IMR-90 (cell line): ENCODE results near the gene RNF40. TPM values are rescaled to one million over a fixed set of nuclear protein-coding genes. Genes with fewer than 3 reads are reported as not detected.

ENCODE experiments used
- ATAC-seq: fragments of 200-7000 bp; cut with Tn5 transposase; 2 replicates; pipeline ENCODE4 v1.9.1; 2020; ENCODE audit warnings: low read depth, mild to moderate bottlenecking, moderate library complexity
- BruUV-seq: library from RNA; stranded (reverse); fragments of 400-500 nt; replicated peaks from 2 replicates; lab custom pipeline; 2021; lab: Mats Ljungman, UMichigan
- CTCF ChIA-PET: fragments of 300-600 bp; formaldehyde crosslinking; extraction: SDS; loops from one replicate; lab custom pipeline; 2021; ENCODE audit warnings: antibody characterized with exemption; lab: Yijun Ruan, JAX
- POLR2A ChIA-PET: fragments of 300-600 bp; sonication (Branson Sonifier 250); formaldehyde crosslinking; loops from one replicate; lab custom pipeline; 2022; ENCODE audit warnings: antibody characterized with exemption; ENCODE audit not compliant: unreplicated experiment; lab: Charles Lee
- DNase-seq: peaks from one replicate; pipeline ENCODE4 v3.0.0; 2013
- H2AFZ ChIP-seq: replicated peaks from 2 replicates; pipeline ENCODE3; 2013; ENCODE audit warnings: low read length, mild to moderate bottlenecking; ENCODE audit not compliant: poor library complexity
- H2AK5ac ChIP-seq: 2 replicates; pipeline ENCODE4 v1.6.1; 2013; ENCODE audit warnings: low read depth, low read length, inconsistent platforms
- H2AK9ac ChIP-seq: replicated peaks from 2 replicates; pipeline ENCODE3; 2013; ENCODE audit warnings: mild to moderate bottlenecking, low read depth, low read length, moderate library complexity; ENCODE audit not compliant: poor library complexity
- H2BK120ac ChIP-seq: 2 replicates; pipeline ENCODE4 v1.6.1; 2013; ENCODE audit warnings: low read depth, low read length, inconsistent platforms
- H2BK15ac ChIP-seq: 3 replicates; pipeline ENCODE4 v1.6.1; 2013; ENCODE audit warnings: low read depth, low read length, inconsistent platforms
- H2BK20ac ChIP-seq: 2 replicates; pipeline ENCODE4 v1.6.1; 2013; ENCODE audit warnings: low read depth, mild to moderate bottlenecking, inconsistent platforms, low read length, moderate library complexity
- H2BK5ac ChIP-seq: 2 replicates; pipeline ENCODE4 v1.6.1; 2013; ENCODE audit warnings: mild to moderate bottlenecking, low read depth, low read length, inconsistent platforms; ENCODE audit not compliant: poor library complexity, severe bottlenecking
- H3K14ac ChIP-seq: replicated peaks from 2 replicates; pipeline ENCODE4 v1.6.1; 2013; ENCODE audit warnings: low read depth, low read length, inconsistent platforms
- H3K18ac ChIP-seq: 2 replicates; pipeline ENCODE4 v1.6.1; 2013; ENCODE audit warnings: low read depth, low read length, control low read depth
- H3K23ac ChIP-seq: 2 replicates; pipeline ENCODE4 v1.6.1; 2013; ENCODE audit warnings: low read depth, low read length, inconsistent platforms
- H3K27ac ChIP-seq: 2 replicates; pipeline ENCODE4 v1.5.1; 2013; ENCODE audit warnings: mild to moderate bottlenecking, control low read depth, low read length; ENCODE audit not compliant: insufficient read depth
- H3K27me3 ChIP-seq: 2 replicates; pipeline ENCODE4 v1.6.1; 2013; ENCODE audit warnings: low read length; ENCODE audit not compliant: control insufficient read depth, insufficient read depth
- H3K36me3 ChIP-seq: 2 replicates; pipeline ENCODE4 v1.6.1; 2013; ENCODE audit warnings: low read length, mixed read lengths; ENCODE audit not compliant: control insufficient read depth, insufficient read depth
- H3K4ac ChIP-seq: 2 replicates; pipeline ENCODE4 v1.6.1; 2013; ENCODE audit warnings: low read depth, low read length, inconsistent platforms
- H3K4me1 ChIP-seq: 2 replicates; pipeline ENCODE4 v1.6.1; 2013; ENCODE audit warnings: low read length, mixed read lengths; ENCODE audit not compliant: control insufficient read depth, insufficient read depth
- H3K4me2 ChIP-seq: 2 replicates; pipeline ENCODE4 v1.6.1; 2013; ENCODE audit warnings: low read depth, mild to moderate bottlenecking, control low read depth, low read length, moderate library complexity
- H3K4me3 ChIP-seq: 2 replicates; pipeline ENCODE4 v1.5.1; 2013; ENCODE audit warnings: low read depth, mild to moderate bottlenecking, control low read depth, low read length, moderate library complexity; ENCODE audit not compliant: insufficient read depth
- H3K56ac ChIP-seq: 2 replicates; pipeline ENCODE4 v1.6.1; 2013; ENCODE audit warnings: low read length, inconsistent platforms; ENCODE audit not compliant: insufficient read depth; ENCODE audit errors: extremely low read depth
- H3K79me1 ChIP-seq, 2 experiments: 2 replicates each; pipeline ENCODE4 v1.6.1; 2013; ENCODE audit warnings: low read length in 2 of 2, inconsistent platforms in 1 of 2, low read depth in 1 of 2
- H3K9ac ChIP-seq: 2 replicates; pipeline ENCODE4 v1.6.1; 2013; ENCODE audit warnings: low read depth, low read length, control low read depth
- H3K9me1 ChIP-seq: 2 replicates; pipeline ENCODE4 v1.6.1; 2013; ENCODE audit warnings: low read length, inconsistent platforms; ENCODE audit not compliant: insufficient read depth
- H3K9me3 ChIP-seq: 2 replicates; pipeline ENCODE4 v1.6.1; 2013; ENCODE audit warnings: low read length; ENCODE audit not compliant: control insufficient read depth, insufficient read depth
- H4K20me1 ChIP-seq: 2 replicates; pipeline ENCODE4 v1.6.1; 2013; ENCODE audit warnings: low read length, inconsistent platforms; ENCODE audit not compliant: insufficient read depth
- H4K5ac ChIP-seq: 2 replicates; pipeline ENCODE4 v1.6.1; 2013; ENCODE audit warnings: mild to moderate bottlenecking, low read depth, low read length, control low read depth
- H4K8ac ChIP-seq, 2 experiments: 2 replicates each; pipeline ENCODE4 v1.6.1; 2013; ENCODE audit warnings: low read depth in 2 of 2, low read length in 2 of 2, control low read depth in 1 of 2, inconsistent platforms in 1 of 2
- H4K91ac ChIP-seq: 2 replicates; pipeline ENCODE4 v1.6.1; 2013; ENCODE audit warnings: low read depth, low read length, inconsistent platforms; ENCODE audit not compliant: insufficient read depth
- BHLHE40 ChIP-seq: fragments of 150-350 bp; IDR thresholded peaks from 2 replicates; pipeline ENCODE4 v1.6.1; 2016; ENCODE audit warnings: mild to moderate bottlenecking, low read depth, low read length
- CEBPB ChIP-seq: IDR thresholded peaks from 2 replicates; pipeline ENCODE4 v1.6.1; 2012; ENCODE audit warnings: low read depth, low read length, improper control_type of control experiment
- CHD1 ChIP-seq: IDR thresholded peaks from 2 replicates; pipeline ENCODE4 v1.6.1; 2012; ENCODE audit warnings: low read depth, low read length, improper control_type of control experiment
- FOS ChIP-seq: fragments of 150-350 bp; IDR thresholded peaks from 2 replicates; pipeline ENCODE4 v1.6.1; 2016; ENCODE audit warnings: low read depth, low read length
- MAFK ChIP-seq: IDR thresholded peaks from 2 replicates; pipeline ENCODE4 v1.6.1; 2012; ENCODE audit warnings: low read depth, low read length, improper control_type of control experiment
- MAZ ChIP-seq: IDR thresholded peaks from 2 replicates; pipeline ENCODE4 v1.6.1; 2012; ENCODE audit warnings: low read depth, mild to moderate bottlenecking, low read length, improper control_type of control experiment, moderate library complexity, borderline replicate concordance
- MXI1 ChIP-seq: IDR thresholded peaks from 2 replicates; pipeline ENCODE4 v1.6.1; 2012; ENCODE audit warnings: low read depth, mild to moderate bottlenecking, low read length, moderate library complexity, borderline replicate concordance
- NFE2L2 ChIP-seq: fragments of 150-350 bp; IDR thresholded peaks from 2 replicates; pipeline ENCODE4 v1.6.1; 2016; ENCODE audit warnings: low read depth, mild to moderate bottlenecking, low read length
- POLR2A ChIP-seq: IDR thresholded peaks from 2 replicates; pipeline ENCODE4 v1.6.1; 2012; ENCODE audit warnings: mild to moderate bottlenecking, low read depth, low read length
- RAD21 ChIP-seq: IDR thresholded peaks from 2 replicates; pipeline ENCODE4 v1.6.1; 2012; ENCODE audit warnings: low read length, improper control_type of control experiment
- RCOR1 ChIP-seq: IDR thresholded peaks from 2 replicates; pipeline ENCODE4 v1.6.1; 2012; ENCODE audit warnings: mild to moderate bottlenecking, low read length, improper control_type of control experiment; ENCODE audit not compliant: insufficient replicate concordance
- RFX5 ChIP-seq: IDR thresholded peaks from 2 replicates; pipeline ENCODE4 v1.8.0; 2012; ENCODE audit warnings: low read depth, mild to moderate bottlenecking, low read length, moderate library complexity
- SMC3 ChIP-seq: fragments of 150-350 bp; IDR thresholded peaks from 2 replicates; pipeline ENCODE4 v1.6.1; 2016; ENCODE audit warnings: low read depth, mild to moderate bottlenecking, antibody characterized with exemption, low read length, moderate library complexity
- WGBS, 2 experiments: methylation state at CpG; one replicate each; pipeline versions ENCODE4 v1.1.5 to v1.1.7; 2013; ENCODE audit warnings: missing lambda C conversion rate in 2 of 2; ENCODE audit not compliant: insufficient read length in 1 of 2; ENCODE audit errors: extremely low coverage in 2 of 2; 5-methylcytosine and 5-hydroxymethylcytosine counted together
- dilution Hi-C: fragments of 300-500 bp; cut with HindIII; formaldehyde crosslinking; loops from one replicate; pipeline ENCODE4 v1.14.3; 2018; ENCODE audit warnings: low sequenced_read_pairs; ENCODE audit not compliant: unreplicated experiment
- in situ Hi-C: fragments of 300-500 bp; cut with MboI; formaldehyde crosslinking; loops from 3 replicates; pipeline ENCODE4 v1.14.3; 2019; ENCODE audit warnings: low sequenced_read_pairs, inconsistent platforms, mixed read lengths
- intact Hi-C: fragments of 100-400 bp; cut with micrococcal nuclease; formaldehyde crosslinking; loops from 2 replicates; pipeline ENCODE4 v1.10.0; 2022
- polyA plus RNA-seq, 3 experiments: library from polyadenylated mRNA; depleted of rRNA; stranded (reverse); fragments of >200 nt; gene quantifications; 2 replicates each; pipeline ENCODE4 v1.2.3, GENCODE V29; 2012; ENCODE audit warnings: low replicate concordance in 1 of 3
- total RNA-seq: library from RNA; depleted of rRNA; stranded (reverse); fragments of >200 nt; gene quantifications from 2 replicates; pipeline ENCODE4 v1.2.3, GENCODE V29; 2012
- TF ChIP-seq, protein P1 (sequence below): conservative IDR thresholded peaks from 2 replicates; pipeline ENCODE4 v1.5.1; 2012; ENCODE audit warnings: mild to moderate bottlenecking, low read depth, low read length, improper control_type of control experiment
- TF ChIP-seq, protein P2 (sequence below): fragments of 150-350 bp; IDR thresholded peaks from 2 replicates; pipeline ENCODE4 v1.6.1; 2016; ENCODE audit warnings: low read depth, mild to moderate bottlenecking, low read length, moderate library complexity, borderline replicate concordance
- TF ChIP-seq, protein P3 (sequence below): fragments of 150-350 bp; IDR thresholded peaks from 2 replicates; pipeline ENCODE4 v1.6.1; 2017; ENCODE audit warnings: mild to moderate bottlenecking, antibody characterized with exemption, low read length, low read depth

The RNF40 gene
- total and polyA plus RNA-seq, 2 of the 4 experiments (the other 2 are of a cell fraction), result 46.7 to 72.4 TPM

- DNase-seq (no peak), ATAC-seq (no peak)
- H3K79me1 ChIP-seq, result peaks cover 30 to 46% of the 10 kb centered on the region in 2 experiments
- H2BK20ac ChIP-seq, result no peak overlapping the region
- no peak overlapping the region for H3K4me2 ChIP-seq
- 89% methylated on average over 3 of the region's 9 CpGs; no CpG with 5 or more reads in 1 of the 2 experiments for WGBS, 2 experiments
- dilution Hi-C loops (no loop called here), intact Hi-C loops (no loop called here), in situ Hi-C loops (no loop called here)
- H3K9ac ChIP-seq, result no peak overlapping the region
- no peak overlapping the region; the same call in 1 of the 2 replicates for H3K56ac ChIP-seq
- peaks cover 2% of the 10 kb centered on the region; the same call in 1 of the 2 replicates for H4K20me1 ChIP-seq
- H2AK5ac ChIP-seq, result 0 out of 2 replicates have a peak overlapping the region, but pooled peaks have one; percentile 4
- no peak overlapping the region for H2AK9ac ChIP-seq
- no peaks in the 10 kb centered on the region for H3K27me3 ChIP-seq
- H3K36me3 ChIP-seq, result peaks cover 20% of the 10 kb centered on the region
- no peak overlapping the region for H3K18ac ChIP-seq
- H3K4ac ChIP-seq, result no peak overlapping the region
- TF ChIP-seq SMC3 (no peak), POLR2A (no peak), RFX5 (no peak), RAD21 (no peak), NFE2L2 (no peak), MAZ (no peak), BHLHE40 (no peak), CHD1 (no peak), FOS (no peak), RCOR1 (no peak), MXI1 (no peak), CEBPB (no peak), MAFK (no peak)
- TF ChIP-seq, protein P1, sequence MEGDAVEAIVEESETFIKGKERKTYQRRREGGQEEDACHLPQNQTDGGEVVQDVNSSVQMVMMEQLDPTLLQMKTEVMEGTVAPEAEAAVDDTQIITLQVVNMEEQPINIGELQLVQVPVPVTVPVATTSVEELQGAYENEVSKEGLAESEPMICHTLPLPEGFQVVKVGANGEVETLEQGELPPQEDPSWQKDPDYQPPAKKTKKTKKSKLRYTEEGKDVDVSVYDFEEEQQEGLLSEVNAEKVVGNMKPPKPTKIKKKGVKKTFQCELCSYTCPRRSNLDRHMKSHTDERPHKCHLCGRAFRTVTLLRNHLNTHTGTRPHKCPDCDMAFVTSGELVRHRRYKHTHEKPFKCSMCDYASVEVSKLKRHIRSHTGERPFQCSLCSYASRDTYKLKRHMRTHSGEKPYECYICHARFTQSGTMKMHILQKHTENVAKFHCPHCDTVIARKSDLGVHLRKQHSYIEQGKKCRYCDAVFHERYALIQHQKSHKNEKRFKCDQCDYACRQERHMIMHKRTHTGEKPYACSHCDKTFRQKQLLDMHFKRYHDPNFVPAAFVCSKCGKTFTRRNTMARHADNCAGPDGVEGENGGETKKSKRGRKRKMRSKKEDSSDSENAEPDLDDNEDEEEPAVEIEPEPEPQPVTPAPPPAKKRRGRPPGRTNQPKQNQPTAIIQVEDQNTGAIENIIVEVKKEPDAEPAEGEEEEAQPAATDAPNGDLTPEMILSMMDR, result no peak
- TF ChIP-seq, protein P2, sequence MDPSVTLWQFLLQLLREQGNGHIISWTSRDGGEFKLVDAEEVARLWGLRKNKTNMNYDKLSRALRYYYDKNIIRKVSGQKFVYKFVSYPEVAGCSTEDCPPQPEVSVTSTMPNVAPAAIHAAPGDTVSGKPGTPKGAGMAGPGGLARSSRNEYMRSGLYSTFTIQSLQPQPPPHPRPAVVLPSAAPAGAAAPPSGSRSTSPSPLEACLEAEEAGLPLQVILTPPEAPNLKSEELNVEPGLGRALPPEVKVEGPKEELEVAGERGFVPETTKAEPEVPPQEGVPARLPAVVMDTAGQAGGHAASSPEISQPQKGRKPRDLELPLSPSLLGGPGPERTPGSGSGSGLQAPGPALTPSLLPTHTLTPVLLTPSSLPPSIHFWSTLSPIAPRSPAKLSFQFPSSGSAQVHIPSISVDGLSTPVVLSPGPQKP, result no peak
- TF ChIP-seq, protein P3, sequence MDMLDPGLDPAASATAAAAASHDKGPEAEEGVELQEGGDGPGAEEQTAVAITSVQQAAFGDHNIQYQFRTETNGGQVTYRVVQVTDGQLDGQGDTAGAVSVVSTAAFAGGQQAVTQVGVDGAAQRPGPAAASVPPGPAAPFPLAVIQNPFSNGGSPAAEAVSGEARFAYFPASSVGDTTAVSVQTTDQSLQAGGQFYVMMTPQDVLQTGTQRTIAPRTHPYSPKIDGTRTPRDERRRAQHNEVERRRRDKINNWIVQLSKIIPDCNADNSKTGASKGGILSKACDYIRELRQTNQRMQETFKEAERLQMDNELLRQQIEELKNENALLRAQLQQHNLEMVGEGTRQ, result no peak
- no peak overlapping the region for H3K27ac ChIP-seq
- no peak overlapping the region for H4K91ac ChIP-seq
- H4K8ac ChIP-seq, result no peak overlapping the region
- no peak overlapping the region for H2BK120ac ChIP-seq
- H3K14ac ChIP-seq, result no peak overlapping the region
- ChIA-PET CTCF (no interaction called here), POLR2A (no interaction called here)
- no peak overlapping the region for H3K23ac ChIP-seq
- H3K9me1 ChIP-seq, result peaks cover 17% of the 10 kb centered on the region
- H3K4me1 ChIP-seq, result peaks cover under 1% of the 10 kb centered on the region; the same call in 1 of the 2 replicates
- H3K9me3 ChIP-seq, result no peaks in the 10 kb centered on the region
- no peak overlapping the region for H2BK5ac ChIP-seq
- H2AFZ ChIP-seq, result no peak overlapping the region
- H2BK15ac ChIP-seq, result no peak overlapping the region
- H4K5ac ChIP-seq, result no peak overlapping the region
- no peak overlapping the region for H3K4me3 ChIP-seq
- BruUV-seq, result no TSS peak
Observed at GRCh38 chr16:30746638-30747175, 15.4 kb upstream of the RNF40 start.
